Fibroblast of mammary gland (primary cell): ENCODE results near the gene RTP5.
"Not testable (repeated sequence)": the region's sequence is repeated elsewhere in the genome, so short reads cannot be mapped to it uniquely, and the experiment has no call there.

Source experiments
- DNase-seq: peaks from one replicate; pipeline ENCODE4 v3.0.0-alpha.2; 2010; ENCODE audit warnings: low read depth
- H3K4me3 ChIP-seq: 2 replicates; pipeline ENCODE4 v1.5.1; 2011; ENCODE audit warnings: low read depth, mild to moderate bottlenecking, low read length, moderate library complexity; ENCODE audit not compliant: control insufficient read depth
- TF ChIP-seq, protein P1 (sequence below): conservative IDR thresholded peaks from 2 replicates; pipeline ENCODE4 v1.5.1; 2011; ENCODE audit warnings: low read depth, low read length, inconsistent platforms; ENCODE audit not compliant: control insufficient read depth, insufficient read depth

Gene RTP5

DNA sequence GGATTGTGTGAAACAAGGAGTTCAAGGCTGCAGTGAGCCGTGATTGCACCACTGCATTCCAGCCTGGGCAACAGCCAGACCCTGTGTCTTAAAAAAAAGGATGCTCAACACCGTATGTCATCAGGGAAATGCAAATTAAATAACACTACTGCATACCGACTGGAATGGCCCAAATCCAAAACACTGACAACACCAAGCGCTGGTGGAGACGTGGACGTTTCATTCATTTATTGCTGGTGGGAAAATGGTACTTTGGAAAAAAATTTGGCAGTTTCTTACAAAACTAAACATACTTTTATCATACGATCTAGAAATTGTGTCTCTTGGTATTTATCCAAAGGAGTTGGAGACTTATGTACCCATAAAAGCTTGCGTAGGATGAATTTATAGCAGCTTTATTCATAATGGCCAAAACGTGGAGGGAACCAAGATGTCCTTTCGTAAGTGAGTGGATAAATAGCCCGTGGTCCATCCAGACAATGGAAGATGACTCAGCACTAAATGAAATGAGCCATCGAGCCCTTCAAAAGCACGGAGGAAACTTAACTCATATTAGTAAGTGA lies 36.3 kb upstream of the RTP5 start:
- peak; percentile 68 for DNase-seq
- H3K4me3 ChIP-seq: no peak overlapping the region
- TF ChIP-seq, protein P1, sequence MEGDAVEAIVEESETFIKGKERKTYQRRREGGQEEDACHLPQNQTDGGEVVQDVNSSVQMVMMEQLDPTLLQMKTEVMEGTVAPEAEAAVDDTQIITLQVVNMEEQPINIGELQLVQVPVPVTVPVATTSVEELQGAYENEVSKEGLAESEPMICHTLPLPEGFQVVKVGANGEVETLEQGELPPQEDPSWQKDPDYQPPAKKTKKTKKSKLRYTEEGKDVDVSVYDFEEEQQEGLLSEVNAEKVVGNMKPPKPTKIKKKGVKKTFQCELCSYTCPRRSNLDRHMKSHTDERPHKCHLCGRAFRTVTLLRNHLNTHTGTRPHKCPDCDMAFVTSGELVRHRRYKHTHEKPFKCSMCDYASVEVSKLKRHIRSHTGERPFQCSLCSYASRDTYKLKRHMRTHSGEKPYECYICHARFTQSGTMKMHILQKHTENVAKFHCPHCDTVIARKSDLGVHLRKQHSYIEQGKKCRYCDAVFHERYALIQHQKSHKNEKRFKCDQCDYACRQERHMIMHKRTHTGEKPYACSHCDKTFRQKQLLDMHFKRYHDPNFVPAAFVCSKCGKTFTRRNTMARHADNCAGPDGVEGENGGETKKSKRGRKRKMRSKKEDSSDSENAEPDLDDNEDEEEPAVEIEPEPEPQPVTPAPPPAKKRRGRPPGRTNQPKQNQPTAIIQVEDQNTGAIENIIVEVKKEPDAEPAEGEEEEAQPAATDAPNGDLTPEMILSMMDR: no peak

DNA sequence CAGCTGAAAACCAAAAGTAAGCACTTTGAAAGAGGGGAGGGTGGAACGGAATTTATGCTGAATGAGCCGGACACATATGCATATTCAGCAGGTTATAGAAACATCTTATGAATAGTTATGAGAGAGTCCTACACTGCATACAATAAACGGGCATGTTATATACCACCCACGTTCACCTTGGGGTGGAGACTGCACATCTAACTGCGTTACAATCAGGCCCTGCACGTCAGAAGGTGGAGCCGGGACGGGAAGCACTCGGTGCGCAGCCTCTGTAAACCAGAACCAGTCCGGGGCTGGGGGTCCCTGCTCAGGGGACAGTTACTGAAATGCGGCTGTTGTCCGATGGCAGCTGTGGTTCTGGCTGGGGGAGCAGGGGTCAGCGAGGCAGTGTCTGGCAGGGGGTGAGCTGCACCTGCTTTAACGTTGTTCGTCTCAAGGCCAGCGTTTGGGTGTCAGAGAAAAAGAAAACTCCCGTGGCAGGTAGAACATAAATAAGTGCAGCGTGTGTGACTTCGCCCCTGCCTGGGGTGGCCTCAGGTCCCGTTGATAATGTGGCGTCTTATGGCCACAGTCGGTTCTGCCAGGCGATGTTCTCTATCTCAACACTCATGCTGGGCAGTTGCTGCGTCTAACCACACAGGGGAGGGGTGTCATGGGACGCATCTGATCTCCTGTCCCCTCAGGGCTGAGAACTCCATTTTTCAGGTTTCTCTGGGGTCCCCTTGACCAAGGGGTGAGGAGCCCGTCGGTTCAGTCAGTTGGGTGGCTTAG lies 35.6 kb upstream of the RTP5 start:
- not testable (repeated sequence) for DNase-seq, H3K4me3 ChIP-seq

DNA sequence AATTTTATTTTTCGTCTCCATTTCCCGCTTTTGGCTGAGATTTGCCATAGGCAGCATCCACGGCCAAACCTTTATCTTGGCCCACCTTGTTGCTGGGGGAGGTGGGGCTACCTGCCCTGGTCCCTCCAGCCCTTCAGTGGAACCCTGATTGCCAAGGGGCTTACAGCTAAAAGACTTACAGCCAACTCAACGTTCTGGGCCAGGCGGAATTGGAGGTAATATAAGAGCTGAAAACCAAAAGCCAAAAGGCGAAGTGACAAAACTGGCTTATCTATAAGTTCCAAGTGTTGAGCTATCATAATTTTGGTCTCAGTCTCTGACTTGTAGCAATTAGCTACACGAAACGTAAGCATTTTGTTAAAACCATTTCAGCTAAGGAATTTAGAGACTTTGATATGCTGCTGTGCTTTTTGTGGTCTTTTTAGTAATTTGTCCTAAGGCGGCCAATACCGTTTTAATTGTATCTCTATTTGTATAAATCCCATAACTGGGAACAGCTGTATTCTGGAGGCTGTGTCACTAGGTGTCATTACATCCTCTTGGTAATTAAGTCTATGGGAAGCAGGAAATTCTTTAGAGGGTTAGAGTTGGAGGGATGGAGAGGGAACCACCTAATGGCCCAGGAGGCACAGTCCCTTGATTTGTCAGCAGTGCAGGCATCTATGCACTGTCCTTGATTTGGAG lies 34.9 kb upstream of the RTP5 start:
- DNase-seq: no peak
- no peak overlapping the region for H3K4me3 ChIP-seq
- TF ChIP-seq, protein P1: no peak

DNA sequence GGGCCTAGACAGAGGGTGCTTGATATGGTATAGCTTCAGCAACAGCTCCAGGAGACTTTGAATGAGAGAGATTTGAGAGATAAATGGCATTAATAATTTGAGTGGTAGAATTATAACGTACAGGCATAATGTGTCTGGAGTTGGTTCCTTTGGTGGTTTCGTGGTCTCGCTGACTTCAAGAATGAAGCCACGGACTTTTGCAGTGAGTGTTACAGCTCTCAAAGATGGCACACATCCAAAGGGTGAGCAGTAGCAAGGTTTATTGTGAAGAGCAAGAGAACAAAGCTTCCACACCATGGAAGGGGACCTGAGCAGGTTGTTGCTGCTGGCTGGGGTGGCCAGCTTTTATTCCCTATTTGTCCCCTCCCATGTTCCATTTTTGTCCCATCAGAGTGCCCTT lies 33.9 kb upstream of the RTP5 start:
- DNase-seq: no peak
- no peak overlapping the region for H3K4me3 ChIP-seq
- TF ChIP-seq, protein P1: no peak

DNA sequence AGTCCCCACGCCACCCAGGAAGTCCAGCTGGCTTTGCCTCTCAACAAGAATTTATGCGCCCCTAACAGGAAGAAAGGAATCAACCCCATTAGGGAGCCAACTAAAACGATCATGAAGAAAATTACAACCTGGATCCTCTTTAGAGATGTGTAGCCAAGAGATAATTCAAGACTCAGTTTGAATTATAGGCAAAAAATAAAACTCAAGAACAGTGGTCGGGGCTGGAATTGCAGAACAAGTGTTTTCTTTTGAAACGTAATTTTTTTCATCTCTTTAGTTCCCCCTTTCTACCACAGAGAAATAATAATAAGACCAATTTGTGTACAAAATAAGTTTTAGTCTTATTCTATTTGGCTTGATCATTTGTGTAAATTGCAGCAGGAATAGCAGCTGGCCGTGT lies 33.2 kb upstream of the RTP5 start:
- TF ChIP-seq, protein P1: peak; percentile 5
- no peak for DNase-seq
- no peak overlapping the region for H3K4me3 ChIP-seq

DNA sequence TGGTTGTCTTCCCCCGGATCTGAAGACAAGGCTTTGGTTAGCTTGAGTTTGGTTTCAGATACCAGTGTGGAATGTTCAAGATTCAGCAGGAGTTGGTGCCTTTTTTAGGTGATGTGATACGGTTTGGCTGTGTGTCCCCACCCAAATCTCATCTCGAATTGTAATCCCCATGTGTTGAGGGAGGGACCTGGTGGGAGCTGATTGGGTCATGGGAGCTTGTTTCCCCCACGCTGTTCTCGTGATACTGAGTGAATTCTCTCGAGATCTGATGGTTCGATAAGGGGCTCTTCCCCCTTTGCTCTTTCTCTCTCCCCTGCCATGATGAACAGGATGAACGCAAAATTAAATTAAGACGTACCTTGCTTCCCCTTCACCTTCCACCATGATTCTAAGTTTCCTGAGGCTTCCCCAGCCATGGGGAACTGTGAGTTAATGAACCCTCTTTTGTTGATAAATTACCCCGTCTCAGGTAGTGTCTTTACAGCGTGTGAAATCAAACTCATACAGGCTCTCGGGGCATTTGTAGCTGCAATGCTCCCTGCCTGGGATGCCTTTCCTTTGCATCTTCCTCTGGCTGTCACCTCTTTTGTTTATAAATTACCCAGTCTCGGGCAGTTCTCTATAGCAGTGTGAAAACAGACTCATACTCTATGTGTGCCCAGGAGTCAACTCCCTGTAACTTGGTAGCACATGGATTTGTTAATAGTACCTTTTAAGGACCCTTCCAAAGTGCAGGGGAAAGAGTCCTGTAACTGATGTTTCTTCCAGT lies 32.1 kb upstream of the RTP5 start:
- TF ChIP-seq, protein P1: no peak
- no peak overlapping the region for H3K4me3 ChIP-seq
- no peak for DNase-seq
